GM18499 (cell line): ENCODE data around the gene C4orf51.
A peak's percentile ranks its signal among the peaks of the same experiment; 100 is the strongest.

Experiments used
- ATAC-seq: cut with Tn5 transposase; IDR thresholded peaks from one replicate; pipeline ENCODE4 v1.9.1; 2021; ENCODE audit warnings: moderate number of reproducible peaks; ENCODE audit not compliant: insufficient read depth, unreplicated experiment

The C4orf51 gene

DNA sequence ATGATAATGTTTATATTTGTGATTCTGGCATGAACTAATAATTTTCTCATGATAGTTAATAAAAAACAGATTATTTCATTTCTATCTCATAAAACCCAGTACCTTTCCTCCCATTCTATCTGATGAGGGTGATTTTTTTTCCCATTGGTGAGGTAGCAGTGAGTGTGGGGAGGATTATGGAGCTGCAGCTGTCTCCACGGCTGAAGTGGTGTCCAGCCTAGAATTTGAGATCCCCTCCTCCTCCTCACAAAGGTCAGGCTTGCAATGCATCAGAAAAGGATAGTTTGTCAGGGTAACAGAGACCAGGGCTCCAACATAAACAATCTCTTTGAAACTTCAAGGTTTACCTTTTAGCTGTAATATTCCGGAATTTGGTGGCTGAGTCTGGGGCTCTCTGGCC, 60.9 kb downstream of the C4orf51 start:
- ATAC-seq: no peak

- ATAC-seq: no peak
These were observed 63.7 kb downstream of the C4orf51 start for GRCh38 chr4:145743641-145744040.

DNA sequence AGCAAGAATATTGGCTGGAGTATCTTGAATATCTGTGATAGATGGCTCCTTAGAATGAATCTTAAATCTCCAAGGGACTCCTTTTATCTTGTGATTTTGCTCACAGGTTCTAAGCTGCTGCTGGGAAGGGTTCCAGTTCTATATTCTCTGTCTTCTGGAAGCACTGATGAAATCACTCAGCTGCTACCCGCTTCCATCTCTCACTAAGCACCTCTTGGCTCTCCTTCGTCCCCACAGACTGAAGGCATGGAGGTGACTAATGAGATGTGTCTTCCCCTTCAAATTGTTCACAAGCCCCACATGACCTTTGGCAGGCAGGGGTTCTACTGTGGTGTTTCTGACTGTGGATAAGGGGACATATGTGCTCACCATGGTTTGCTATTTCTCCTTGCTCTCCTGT, 75.9 kb downstream of the C4orf51 start:
- ATAC-seq: no peak

DNA sequence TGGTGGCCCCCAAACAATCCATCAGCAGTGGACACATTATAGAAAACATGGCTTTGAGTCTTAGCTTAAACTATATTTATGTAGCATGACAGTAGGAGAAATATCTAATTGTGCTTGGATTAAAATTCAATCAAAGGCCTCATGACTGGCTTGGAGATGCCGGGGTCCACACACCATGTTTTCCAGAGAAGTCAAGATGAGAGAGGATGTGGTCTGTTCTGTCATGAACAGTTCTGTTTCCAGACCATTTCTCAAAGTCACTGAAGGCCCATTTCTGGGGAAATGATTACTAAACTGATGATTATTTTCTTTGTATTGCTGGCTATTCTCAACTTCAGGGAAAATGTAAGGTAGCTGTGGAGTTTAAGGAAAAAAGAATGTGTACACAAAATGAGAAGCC, 76.3 kb downstream of the C4orf51 start:
- ATAC-seq: no peak

DNA sequence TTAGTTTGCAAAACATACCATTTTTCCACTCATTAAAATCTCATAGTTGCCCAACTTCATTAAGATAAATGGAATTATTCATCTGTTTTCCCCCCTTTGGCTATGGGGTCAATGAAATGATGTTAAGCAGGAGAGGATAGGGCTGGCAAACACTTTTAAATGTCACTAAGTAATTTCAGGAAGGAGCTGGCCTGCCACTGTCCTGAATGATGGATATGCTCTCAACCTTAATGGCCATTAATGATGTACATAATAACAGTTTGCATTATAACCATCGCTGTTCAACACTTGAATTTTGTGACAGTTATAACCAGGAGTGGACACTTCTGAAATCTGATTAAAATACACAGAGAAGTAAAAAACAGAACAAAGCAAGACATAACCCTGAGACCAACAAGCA, 77.2 kb downstream of the C4orf51 start:
- ATAC-seq: no peak

DNA sequence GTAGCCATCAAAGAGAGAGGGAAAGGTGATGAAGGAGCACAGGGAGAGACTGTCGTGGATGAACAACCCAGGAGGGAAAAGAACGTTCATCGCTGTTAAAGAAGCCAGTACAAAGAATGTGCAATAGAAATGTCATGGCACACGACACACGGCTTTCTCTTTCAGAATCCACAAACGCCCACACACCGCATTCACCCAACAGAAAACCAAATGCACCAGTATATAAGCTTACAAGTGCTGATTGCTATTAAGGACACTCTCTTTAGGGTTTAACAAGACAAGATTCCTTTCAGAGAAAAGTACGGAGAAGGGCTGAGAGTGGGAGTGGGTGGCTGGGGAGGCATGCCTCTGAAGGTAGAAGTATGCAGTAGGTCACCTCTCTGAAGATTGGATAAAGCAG, 80.2 kb downstream of the C4orf51 start:
- ATAC-seq: no peak

DNA sequence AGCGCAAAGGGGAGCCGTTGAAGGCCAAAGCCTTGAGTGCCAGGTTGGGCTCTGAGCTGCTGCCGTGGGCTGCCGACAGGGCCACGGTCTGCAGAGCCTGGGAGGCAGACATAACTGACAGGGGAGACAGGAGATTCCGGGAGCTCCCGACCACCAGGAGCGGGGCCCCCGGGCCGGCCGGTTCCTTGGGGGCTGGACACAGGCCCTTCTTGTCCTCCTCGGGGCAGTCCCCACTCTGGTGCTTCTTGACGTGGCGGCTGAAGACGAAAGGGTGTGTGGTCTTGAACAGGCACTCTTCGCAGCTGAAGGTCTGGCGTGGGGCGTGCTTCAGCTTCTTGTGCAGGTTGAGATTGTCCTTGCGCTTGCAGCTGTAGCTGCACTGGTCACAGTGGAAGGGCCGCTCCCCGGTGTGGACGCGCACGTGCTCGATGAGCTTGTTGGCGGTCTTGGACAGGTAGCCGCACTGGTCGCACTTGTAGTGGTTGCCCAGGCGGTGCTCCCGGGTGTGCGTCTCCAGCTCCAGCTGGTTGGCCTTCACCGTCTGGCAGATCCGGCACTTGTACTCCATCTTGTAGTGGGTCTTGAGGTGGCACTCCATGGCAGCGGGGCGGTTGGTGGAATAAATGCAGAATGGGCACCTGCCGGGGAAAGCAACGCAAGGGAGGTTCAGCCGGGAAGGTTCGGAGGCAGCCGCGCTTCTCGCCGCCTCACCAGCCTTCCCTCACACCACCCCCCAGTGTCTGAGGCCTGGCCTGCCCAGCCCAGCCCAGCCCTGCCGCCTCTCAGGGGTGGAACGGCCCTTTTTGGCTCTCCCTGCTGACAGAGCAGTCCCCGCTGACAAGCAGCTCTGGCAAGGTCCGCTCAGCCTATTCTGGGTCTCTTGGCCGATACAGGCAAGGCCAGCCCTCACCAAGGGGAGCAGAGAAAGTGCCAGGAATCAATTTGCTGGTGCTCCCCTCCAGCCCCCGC, 81.3 kb downstream of the C4orf51 start:
- no peak for ATAC-seq

DNA sequence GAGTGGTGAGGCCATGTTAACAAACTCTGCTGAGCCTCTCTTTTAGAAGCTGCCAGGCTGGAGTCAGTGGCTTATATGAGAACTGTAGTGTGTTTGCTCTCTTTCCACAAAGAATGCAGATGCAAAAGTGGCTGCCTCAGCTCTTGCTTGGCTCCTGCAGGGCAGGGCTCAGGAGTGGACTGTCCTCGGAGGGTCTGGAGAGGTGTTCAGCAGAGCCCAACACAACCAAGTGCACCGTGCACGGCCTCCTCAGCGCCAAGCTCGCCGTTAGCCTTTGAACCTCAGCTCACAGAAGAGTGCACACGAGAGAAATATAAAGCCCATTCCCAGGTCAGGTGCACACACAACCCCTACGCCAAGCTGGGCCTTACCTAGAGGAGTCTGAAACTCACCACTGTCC, 82.8 kb downstream of the C4orf51 start:
- ATAC-seq: no peak

- no peak for ATAC-seq
These were observed 83.5 kb downstream of the C4orf51 start for GRCh38 chr4:145763399-145763798.

DNA sequence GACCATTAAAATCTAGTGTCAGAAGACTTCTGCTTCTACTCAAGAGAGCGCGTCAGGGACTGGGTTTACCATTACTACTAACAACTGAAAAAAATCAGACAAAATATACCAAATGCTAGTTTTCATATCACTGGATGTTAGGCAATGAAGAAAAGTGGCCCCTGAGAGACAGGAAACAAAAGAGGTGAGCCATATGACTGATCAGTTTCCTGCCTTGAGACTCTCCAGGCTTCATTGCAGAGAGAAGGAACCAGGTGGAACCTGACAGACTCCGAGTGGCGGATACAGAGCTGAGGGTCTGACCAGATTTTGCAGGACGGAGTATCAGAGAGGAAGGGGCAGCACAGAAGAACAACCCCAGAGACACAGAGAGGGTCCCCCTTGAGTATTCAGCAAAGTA, 86.3 kb downstream of the C4orf51 start:
- no peak for ATAC-seq

DNA sequence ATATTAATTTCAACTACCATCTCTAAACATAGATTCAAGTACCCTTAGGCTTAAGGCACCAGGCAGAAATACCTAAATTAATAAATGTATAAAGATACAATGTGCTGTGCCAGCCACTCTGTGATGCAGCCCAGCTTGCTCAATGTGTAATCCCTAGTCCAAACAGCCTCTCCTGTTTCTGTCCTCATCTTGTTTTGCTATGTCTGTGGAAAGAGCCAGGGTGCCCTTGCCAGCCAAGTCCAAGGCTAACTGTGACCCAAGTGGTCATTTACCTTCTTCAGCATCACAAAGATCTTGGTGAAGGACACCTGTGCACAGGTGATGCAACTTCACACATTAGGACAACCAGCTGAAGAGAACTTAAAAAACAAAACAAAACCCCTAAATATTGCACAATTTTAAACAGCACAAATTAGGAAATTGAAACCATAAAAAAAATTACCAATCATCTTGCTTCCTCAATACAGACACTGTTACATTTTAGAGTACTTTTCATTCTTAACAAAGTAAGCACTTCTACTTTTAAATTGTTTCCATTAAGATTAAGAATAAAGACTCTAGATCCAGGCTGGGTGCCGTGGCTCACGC, 89.6 kb downstream of the C4orf51 start:
- ATAC-seq: no peak

DNA sequence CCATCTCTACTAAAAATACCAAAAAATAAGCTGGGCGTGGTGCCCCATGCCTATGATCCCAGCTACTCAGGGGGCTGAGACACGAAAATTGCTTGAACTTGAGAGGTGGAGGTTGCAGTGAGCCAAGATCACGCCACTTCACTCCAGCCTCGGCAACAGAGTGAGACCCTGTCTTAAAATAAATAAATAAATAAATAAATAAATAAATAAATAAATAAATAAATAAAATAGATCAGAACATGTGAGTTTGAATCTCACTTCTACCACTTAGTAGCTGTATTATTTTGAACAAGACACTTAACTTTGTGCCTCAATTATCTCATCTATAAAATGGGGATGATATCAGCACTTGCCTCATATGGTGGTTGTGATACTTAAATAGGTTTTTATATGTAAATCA, 90.2 kb downstream of the C4orf51 start:
- ATAC-seq: no peak

GRCh38 chr4:145772347-145772746, 92.4 kb downstream of the C4orf51 start:
- no peak for ATAC-seq

DNA sequence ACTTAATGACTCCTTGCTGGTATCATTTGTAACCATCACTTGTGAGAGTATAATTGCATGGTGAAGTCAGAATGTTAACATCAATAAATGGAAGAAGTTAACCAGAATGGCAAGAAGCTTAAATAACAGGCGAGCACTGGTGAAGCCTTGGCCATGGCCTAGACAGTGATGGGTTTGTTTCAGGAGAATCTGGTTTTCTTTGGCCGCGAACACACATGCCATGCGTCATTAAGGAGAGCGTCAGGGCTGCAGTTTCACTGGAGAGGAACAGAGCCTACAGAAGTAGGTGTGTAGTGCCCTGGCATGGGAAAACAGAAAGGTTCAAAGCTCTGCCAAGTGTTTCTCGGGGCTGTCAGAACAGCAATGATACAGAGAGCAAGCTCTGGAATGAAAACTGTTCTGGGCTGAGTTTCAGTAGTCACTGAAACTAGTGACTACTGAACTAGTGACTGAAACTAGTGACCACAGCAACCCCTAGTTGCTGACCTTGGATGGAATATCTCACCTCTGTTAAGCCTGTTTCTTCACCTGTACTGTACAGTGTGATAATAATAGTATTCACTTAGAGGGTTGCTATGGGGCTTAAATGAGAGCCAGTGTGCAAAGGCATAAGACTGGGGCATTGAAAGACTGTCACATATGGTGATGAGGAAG, 93.8 kb downstream of the C4orf51 start:
- ATAC-seq: peak; percentile 92

GRCh38 chr4:145774473-145774872, 94.5 kb downstream of the C4orf51 start:
- no peak for ATAC-seq

- no peak for ATAC-seq
These were observed 95.5 kb downstream of the C4orf51 start for GRCh38 chr4:145775406-145775805.

GRCh38 chr4:145776208-145776607, 96.3 kb downstream of the C4orf51 start:
- no peak for ATAC-seq

DNA sequence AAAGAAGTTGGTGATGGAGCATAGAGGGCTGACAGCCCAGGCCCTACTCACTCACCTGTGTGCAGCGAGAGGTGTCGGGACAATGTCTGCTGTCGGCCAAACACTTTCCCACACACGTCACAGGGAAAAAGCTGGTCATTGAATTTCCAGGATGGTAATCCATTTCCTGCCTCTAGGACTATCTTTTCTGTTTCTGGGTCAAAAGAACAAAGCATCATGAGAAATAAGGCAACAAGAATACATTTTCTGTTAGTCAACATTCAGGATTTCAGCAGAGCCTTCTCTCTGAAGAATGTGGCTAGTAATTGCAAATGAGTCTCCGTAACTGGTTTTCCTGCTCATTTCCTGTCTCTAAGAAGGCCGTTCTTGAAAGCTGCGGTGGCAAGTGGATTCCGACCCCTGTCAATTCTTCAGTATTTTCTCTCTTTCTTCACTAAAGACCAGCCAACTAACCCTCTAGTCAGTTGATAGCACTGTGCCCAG, 99.4 kb downstream of the C4orf51 start:
- ATAC-seq: no peak

GRCh38 chr4:145781351-145781750, 101.4 kb downstream of the C4orf51 start:
- no peak for ATAC-seq
